ENCODE data around the gene HTD2.

The HTD2 gene

GRCh38 chr3:58357402-58357801, 51.1 kb downstream of the HTD2 start:
- DNase-seq (ENCODE audit: low read depth in 2 of 2): no peak

GRCh38 chr3:58358092-58358491, 51.8 kb downstream of the HTD2 start:
- DNase-seq (ENCODE audit: low read depth in 2 of 2): no peak

GRCh38 chr3:58358808-58359207, 52.5 kb downstream of the HTD2 start:
- no peak for DNase-seq (ENCODE audit: low read depth in 2 of 2)

GRCh38 chr3:58359621-58360020, 53.3 kb downstream of the HTD2 start:
- no peak for DNase-seq (ENCODE audit: low read depth in 2 of 2)

GRCh38 chr3:58361866-58362265, 55.5 kb downstream of the HTD2 start:
- DNase-seq (ENCODE audit: low read depth in 2 of 2): no peak

- DNase-seq (ENCODE audit: low read depth in 2 of 2): no peak
Measured at GRCh38 chr3:58366699-58367098, 60.4 kb downstream of the HTD2 start.

- no peak for DNase-seq (ENCODE audit: low read depth in 2 of 2)
Measured at GRCh38 chr3:58369038-58369437, 62.7 kb downstream of the HTD2 start.
